Stimulated activated effector memory CD8-positive, alpha-beta T cell treated with anti-CD3 and anti-CD28 coated beads, Interleukin-12 subunit alpha, Interleukin-12 subunit beta, amount 100 ng/mL, for 72 hours (primary cell): ENCODE data around the gene ADGRD1.
A peak's percentile ranks its signal among the peaks of the same experiment; 100 is the strongest.

Experiments used
- ATAC-seq: fragments of 150-1000 bp; cut with Tn5 transposase; 2 replicates; pipeline ENCODE4 v1.10.0; 2021
- DNase-seq, 2 donors: peaks; one replicate each; pipeline ENCODE4 v3.0.0; 2021 to 2022; ENCODE audit warnings: low spot score in 2 of 2
- H3K27ac Mint-ChIP-seq: one replicate; pipeline ENCODE4 v1.8.0; 2022; ENCODE audit warnings: mild to moderate bottlenecking, mixed read lengths
- H3K36me3 Mint-ChIP-seq: one replicate; pipeline ENCODE4 v1.8.0; 2022; ENCODE audit warnings: mild to moderate bottlenecking, mixed read lengths
- H3K4me1 Mint-ChIP-seq: one replicate; pipeline ENCODE4 v1.8.0; 2022; ENCODE audit warnings: mixed read lengths
- H3K4me3 Mint-ChIP-seq: one replicate; pipeline ENCODE4 v1.8.0; 2022; ENCODE audit warnings: mild to moderate bottlenecking, mixed read lengths
- H3K9me3 Mint-ChIP-seq: one replicate; pipeline ENCODE4 v1.8.0; 2022; ENCODE audit warnings: mixed read lengths

Gene ADGRD1

GRCh38 chr12:130970165-130970907 lies 16.6 kb downstream of the ADGRD1 start:
- Mint-ChIP-seq H3K27ac (no peak overlapping the region), H3K4me3 (no peak overlapping the region), H3K9me3 (no peaks in the 10 kb centered on the region), H3K36me3 (no peaks in the 10 kb centered on the region), H3K4me1 (no peaks in the 10 kb centered on the region)
- ATAC-seq (no peak), DNase-seq (no peak)

DNA sequence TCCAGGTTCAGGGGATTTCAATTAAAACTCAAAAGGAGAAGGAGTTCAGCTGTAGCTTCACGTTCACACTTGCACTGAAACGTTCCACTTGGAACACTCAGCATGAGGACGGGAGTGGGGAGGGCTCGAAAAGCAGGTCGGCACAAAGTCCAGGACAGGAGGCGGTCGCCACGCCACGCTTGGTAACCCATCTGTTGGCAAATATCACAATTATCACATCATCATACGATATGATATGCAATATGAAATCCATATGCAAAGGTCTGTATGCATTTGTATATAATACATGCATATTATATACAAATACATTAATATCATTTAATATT lies 17.2 kb downstream of the ADGRD1 start:
- no peaks in the 10 kb centered on the region for H3K36me3 Mint-ChIP-seq
- H3K9me3 Mint-ChIP-seq, result no peaks in the 10 kb centered on the region
- H3K4me3 Mint-ChIP-seq, result no peak overlapping the region
- no peak overlapping the region for H3K27ac Mint-ChIP-seq
- no peak for DNase-seq
- ATAC-seq, result no peak
- H3K4me1 Mint-ChIP-seq, result no peaks in the 10 kb centered on the region

- no peak overlapping the region for H3K4me3 Mint-ChIP-seq
- no peaks in the 10 kb centered on the region for H3K4me1 Mint-ChIP-seq
- no peaks in the 10 kb centered on the region for H3K36me3 Mint-ChIP-seq
- no peak for ATAC-seq
- no peaks in the 10 kb centered on the region for H3K9me3 Mint-ChIP-seq
- no peak for DNase-seq
- H3K27ac Mint-ChIP-seq, result no peak overlapping the region
Measured at GRCh38 chr12:130971925-130972585, 18.3 kb downstream of the ADGRD1 start.

DNA sequence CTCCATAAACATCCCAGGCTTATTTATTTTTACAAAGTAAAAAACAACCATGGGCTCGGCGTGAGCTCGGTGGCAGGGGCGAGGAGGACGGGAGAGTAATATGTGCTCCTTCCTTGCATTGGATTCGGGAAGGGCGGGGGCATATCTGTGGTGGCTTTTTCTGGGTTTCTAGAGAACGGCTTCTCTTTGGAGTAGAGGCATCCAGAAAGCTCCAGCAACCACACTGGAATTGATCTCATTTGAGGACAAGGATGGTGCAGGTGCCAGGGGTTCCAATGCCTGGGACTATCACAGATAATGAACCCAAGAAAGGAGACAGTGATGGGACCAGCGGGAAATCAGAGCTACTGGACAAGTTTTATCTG lies 18.9 kb downstream of the ADGRD1 start:
- H3K4me1 Mint-ChIP-seq, result no peaks in the 10 kb centered on the region
- no peaks in the 10 kb centered on the region for H3K9me3 Mint-ChIP-seq
- H3K4me3 Mint-ChIP-seq, result no peak overlapping the region
- H3K36me3 Mint-ChIP-seq, result no peaks in the 10 kb centered on the region
- no peak overlapping the region for H3K27ac Mint-ChIP-seq
- DNase-seq (no peak), ATAC-seq (no peak)

- no peaks in the 10 kb centered on the region for H3K36me3 Mint-ChIP-seq
- no peak overlapping the region for H3K27ac Mint-ChIP-seq
- DNase-seq, result no peak
- H3K4me1 Mint-ChIP-seq, result no peaks in the 10 kb centered on the region
- H3K9me3 Mint-ChIP-seq, result no peaks in the 10 kb centered on the region
- ATAC-seq, result no peak
- no peak overlapping the region for H3K4me3 Mint-ChIP-seq
Measured at GRCh38 chr12:130973109-130973508, 19.4 kb downstream of the ADGRD1 start.

DNA sequence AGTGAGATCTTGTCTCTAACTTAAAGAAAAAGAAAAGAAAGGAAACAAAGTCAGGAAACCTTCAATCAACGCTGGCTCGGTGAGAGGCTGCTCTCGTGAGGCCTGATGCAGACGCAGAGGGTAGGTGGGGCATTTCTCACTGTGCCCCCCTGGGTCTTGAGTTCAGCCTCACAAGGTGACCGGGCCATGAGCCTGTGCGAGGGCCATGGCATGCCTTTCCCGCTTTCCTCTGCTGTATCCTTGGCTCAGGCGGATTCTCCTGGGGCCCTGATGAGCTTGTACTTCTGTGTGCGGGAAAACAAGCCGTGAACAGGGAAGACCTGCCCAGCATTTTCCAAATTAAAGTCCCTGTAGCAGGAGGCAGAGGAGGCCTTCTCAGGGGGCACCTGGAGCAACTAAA lies 20.2 kb downstream of the ADGRD1 start:
- no peaks in the 10 kb centered on the region for H3K36me3 Mint-ChIP-seq
- no peak for ATAC-seq
- H3K27ac Mint-ChIP-seq, result no peak overlapping the region
- no peaks in the 10 kb centered on the region for H3K9me3 Mint-ChIP-seq
- H3K4me3 Mint-ChIP-seq, result no peak overlapping the region
- no peaks in the 10 kb centered on the region for H3K4me1 Mint-ChIP-seq
- DNase-seq, result no peak

DNA sequence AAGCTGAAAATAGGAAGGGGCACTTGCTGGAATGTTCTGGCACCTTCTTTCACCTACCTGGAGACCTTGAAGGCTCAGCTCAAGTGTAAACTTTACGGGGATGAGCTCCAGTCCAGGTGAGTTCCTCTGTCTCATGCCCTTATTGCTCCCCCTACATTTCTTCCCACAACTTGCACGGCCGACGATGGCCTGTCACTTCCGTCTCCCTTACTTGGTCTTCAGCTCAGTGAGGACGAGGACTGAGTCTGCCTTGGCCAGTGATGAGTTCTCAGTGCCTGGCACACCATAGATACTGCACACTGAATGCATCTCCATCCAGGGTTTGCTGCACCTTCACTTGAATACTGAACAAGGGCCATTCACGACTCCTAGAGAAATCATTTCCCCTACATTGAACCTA lies 21.4 kb downstream of the ADGRD1 start:
- Mint-ChIP-seq H3K4me1 (no peaks in the 10 kb centered on the region), H3K27ac (no peak overlapping the region)
- no peak for ATAC-seq

DNA sequence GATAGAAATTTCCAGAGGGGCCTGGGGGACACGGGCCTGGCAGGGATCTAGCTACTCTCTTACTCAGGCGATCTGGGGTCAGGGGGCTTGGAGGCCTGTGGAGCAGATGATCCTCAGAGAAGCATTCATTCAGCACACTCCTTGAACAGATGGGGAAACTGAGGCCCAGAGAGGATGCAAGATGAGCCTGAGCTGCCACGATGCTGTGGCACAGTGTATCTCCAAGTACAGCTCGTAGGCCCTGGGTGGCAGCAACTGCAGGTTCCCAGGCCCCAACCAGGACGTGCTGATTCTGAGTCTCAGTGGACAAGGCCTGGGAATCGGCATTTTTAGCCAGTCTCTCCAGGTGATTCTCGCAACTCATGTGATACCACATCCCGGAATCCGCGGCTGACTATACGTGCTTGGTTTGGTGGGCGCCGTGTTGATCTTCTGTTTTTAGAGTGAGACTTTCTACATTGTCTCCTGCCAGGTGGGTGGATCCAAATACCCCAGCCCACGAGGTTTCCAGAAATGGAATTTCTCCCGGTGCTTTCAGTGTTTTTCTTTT lies 22.5 kb downstream of the ADGRD1 start:
- ATAC-seq (no peak), DNase-seq (no peak)
- no peak overlapping the region for H3K4me3 Mint-ChIP-seq
- H3K9me3 Mint-ChIP-seq, result no peaks in the 10 kb centered on the region
- no peaks in the 10 kb centered on the region for H3K36me3 Mint-ChIP-seq
- H3K4me1 Mint-ChIP-seq, result no peaks in the 10 kb centered on the region
- no peak overlapping the region for H3K27ac Mint-ChIP-seq

More for the DNA sequence above, 21.4 kb downstream of the ADGRD1 start:
- H3K36me3 Mint-ChIP-seq, result no peaks in the 10 kb centered on the region
- H3K9me3 Mint-ChIP-seq, result no peaks in the 10 kb centered on the region
- DNase-seq, result no peak
- no peak overlapping the region for H3K4me3 Mint-ChIP-seq

GRCh38 chr12:130977046-130977742 lies 23.5 kb downstream of the ADGRD1 start:
- ATAC-seq (no peak), DNase-seq (no peak)
- Mint-ChIP-seq H3K36me3 (no peaks in the 10 kb centered on the region), H3K27ac (no peak overlapping the region), H3K4me1 (no peaks in the 10 kb centered on the region), H3K9me3 (no peaks in the 10 kb centered on the region), H3K4me3 (no peak overlapping the region)

DNA sequence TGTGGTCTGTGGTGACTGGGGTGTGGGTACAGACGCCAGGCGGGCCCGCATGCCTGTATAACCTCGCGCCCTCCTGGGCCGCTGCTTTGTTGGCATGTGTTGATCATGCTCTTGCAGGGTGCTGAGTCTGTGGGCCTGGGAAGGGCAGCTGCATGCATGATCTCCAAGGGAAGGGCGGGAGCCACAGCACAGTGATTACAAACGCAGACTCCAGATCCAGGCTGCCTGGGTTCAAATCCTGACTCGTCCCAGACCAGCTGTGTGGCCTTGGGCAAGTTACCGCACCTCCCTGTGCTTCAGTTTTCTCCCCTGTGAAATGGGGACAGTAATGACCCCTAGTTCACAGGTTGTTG lies 24.0 kb downstream of the ADGRD1 start:
- H3K4me3 Mint-ChIP-seq, result no peak overlapping the region
- no peaks in the 10 kb centered on the region for H3K36me3 Mint-ChIP-seq
- H3K4me1 Mint-ChIP-seq, result no peaks in the 10 kb centered on the region
- DNase-seq (no peak), ATAC-seq (no peak)
- no peaks in the 10 kb centered on the region for H3K9me3 Mint-ChIP-seq
- H3K27ac Mint-ChIP-seq, result no peak overlapping the region

DNA sequence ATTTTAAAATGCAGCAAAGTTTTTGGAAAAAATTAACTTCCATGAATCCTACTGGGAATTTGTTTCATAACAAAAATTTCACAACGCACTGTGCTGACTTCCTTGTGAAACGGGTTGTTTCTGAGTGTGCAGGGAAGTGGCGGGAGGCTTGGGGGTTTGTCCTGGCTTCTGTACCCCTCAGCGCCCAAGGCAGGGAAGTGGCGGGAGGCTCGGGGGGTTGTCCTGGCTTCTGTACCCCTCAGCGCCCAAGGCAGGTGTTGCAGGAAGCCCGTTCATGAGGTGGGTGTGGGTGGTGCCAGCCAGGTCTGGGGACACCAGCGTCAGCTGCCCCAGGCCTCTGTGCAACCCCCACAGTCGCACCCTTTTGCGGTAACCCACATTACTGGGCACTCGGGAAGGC lies 25.1 kb downstream of the ADGRD1 start:
- Mint-ChIP-seq H3K9me3 (no peaks in the 10 kb centered on the region), H3K4me3 (no peak overlapping the region), H3K36me3 (no peaks in the 10 kb centered on the region), H3K27ac (no peak overlapping the region), H3K4me1 (no peaks in the 10 kb centered on the region)
- DNase-seq (no peak), ATAC-seq (no peak)

DNA sequence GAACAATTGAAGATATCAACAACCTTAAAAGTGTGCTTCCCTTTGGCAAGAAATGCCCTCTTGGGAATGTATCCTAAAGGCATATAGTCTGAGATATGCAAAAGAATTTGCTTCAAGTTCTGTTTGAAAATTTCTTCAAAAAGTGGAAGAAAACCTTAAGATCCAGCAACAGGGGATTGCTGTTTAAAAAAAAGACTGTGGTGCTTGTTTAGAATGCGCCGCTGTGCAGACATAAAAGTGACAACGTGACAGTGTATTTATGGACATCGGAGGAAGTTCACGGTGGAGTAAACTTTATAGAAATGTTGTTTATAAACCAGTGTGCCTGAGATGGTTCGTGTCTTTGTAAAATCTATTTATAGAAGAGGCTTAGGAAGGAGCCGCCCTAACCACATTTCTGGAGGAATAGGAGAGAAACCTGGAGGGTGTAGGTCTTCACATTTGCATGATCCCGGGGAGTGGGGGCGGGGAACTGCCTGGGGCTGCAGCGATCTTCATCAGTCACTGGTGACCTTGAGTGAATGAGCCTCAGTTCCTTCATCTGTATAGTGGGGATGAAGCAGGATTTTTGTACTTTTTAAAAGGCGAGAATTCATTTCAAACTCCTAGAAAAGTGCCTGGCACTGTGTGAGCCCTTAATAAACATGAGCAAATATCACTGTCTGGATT lies 27.5 kb downstream of the ADGRD1 start:
- no peak overlapping the region for H3K4me3 Mint-ChIP-seq
- no peak for ATAC-seq

GRCh38 chr12:130981911-130982310 lies 28.2 kb downstream of the ADGRD1 start:
- Mint-ChIP-seq H3K27ac (no peak overlapping the region), H3K36me3 (no peaks in the 10 kb centered on the region), H3K9me3 (no peaks in the 10 kb centered on the region), H3K4me1 (no peaks in the 10 kb centered on the region), H3K4me3 (no peak overlapping the region)
- DNase-seq, result no peak
- ATAC-seq, result no peak

More for the DNA sequence above, 27.5 kb downstream of the ADGRD1 start:
- Mint-ChIP-seq H3K36me3 (no peaks in the 10 kb centered on the region), H3K27ac (no peak overlapping the region), H3K4me1 (no peaks in the 10 kb centered on the region), H3K9me3 (no peaks in the 10 kb centered on the region)
- no peak for DNase-seq

DNA sequence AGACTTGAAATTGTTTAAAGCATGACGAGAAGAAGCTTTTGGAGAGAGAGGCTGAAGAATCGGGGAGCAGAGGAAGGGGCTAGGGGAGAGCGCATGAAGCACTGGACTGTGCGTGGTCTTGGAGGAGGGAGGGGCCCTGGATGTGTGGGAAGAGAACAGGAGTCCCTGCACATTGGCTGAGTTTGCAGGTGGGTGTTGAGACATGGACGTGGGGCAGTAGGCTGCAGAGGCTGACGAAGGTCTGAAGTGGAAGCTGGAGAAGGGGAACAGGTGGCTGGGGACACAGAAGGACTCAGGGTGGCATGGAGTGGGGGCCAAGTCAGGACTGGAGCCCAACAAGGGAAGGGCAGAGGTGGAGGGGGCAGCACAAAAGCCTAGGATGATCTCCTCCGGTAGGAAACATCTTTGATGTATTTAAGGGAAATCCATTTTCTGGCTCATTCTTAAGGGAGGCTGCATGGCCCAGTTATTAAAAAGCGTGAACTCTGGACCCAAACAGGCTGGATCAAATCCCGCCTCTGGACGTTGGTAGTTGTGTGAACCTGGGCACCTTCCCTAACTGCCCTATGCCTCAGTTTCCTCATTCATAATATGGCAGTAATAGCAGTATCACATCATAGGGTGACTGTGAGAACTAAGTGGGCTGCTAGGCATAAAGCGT lies 29.0 kb downstream of the ADGRD1 start:
- H3K27ac Mint-ChIP-seq, result no peak overlapping the region
- H3K4me1 Mint-ChIP-seq, result no peaks in the 10 kb centered on the region
- ATAC-seq (peak; percentile 15), DNase-seq (no peak)
- no peak overlapping the region for H3K4me3 Mint-ChIP-seq
- no peaks in the 10 kb centered on the region for H3K36me3 Mint-ChIP-seq
- no peaks in the 10 kb centered on the region for H3K9me3 Mint-ChIP-seq

DNA sequence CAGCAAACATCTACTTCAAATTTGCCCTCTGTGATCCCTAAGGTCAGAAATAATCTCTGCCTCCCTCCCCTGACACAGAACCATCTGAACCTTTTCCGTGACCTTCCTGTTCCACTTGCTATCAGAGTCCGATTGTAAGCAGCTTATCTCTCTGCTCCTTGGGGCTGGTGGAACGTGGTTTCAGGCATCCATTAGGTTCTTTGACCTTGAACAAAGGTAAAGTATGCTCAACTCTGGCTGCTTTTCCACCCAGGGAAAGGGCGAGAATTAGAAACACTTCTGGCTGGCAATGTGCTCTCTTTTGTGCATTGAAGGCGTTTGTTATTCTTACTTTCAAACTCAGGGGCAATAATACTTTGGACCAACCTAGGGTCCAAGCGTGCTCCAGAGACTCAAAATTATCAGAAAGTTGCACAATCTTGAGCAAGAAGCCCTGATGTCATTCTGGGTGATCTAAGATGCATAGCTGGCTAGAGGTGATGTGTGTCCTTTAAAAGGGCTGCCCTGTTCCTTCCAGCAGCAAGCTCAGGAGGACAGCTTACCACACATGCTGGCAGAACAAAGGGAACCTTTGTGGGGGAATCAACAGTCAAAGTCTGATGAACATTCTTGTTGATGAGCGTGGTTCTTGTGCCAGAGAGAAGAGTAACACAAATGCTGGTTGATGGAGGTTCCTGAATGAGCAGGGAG lies 29.8 kb downstream of the ADGRD1 start:
- Mint-ChIP-seq H3K4me3 (no peak overlapping the region), H3K9me3 (no peaks in the 10 kb centered on the region), H3K4me1 (no peaks in the 10 kb centered on the region), H3K36me3 (no peaks in the 10 kb centered on the region), H3K27ac (no peak overlapping the region)
- no peak for DNase-seq
- ATAC-seq, result no peak
